GM18505 (cell line): Measurements from ENCODE around the gene SYTL4.

Source experiments
- ATAC-seq: cut with Tn5 transposase; IDR thresholded peaks from one replicate; pipeline ENCODE4 v1.9.1; 2021; ENCODE audit not compliant: unreplicated experiment
- POLR2A ChIP-seq: IDR thresholded peaks from 4 replicates; pipeline ENCODE4 v1.6.1; 2011; ENCODE audit warnings: borderline replicate concordance; ENCODE audit not compliant: insufficient read depth, insufficient read length; ENCODE audit errors: extremely low read depth

The SYTL4 gene

GRCh38 chrX:100648458-100649417, 83.2 kb downstream of the SYTL4 start:
- ATAC-seq, result no peak
- no peak for TF ChIP-seq POLR2A

- ATAC-seq, result no peak
- no peak for TF ChIP-seq POLR2A
Observed at GRCh38 chrX:100647739-100648138, 84.2 kb downstream of the SYTL4 start.

GRCh38 chrX:100647095-100647494, 84.8 kb downstream of the SYTL4 start:
- no peak for ATAC-seq

GRCh38 chrX:100645106-100645505, 86.8 kb downstream of the SYTL4 start:
- ATAC-seq, result no peak
- no peak for TF ChIP-seq POLR2A

More at GRCh38 chrX:100647095-100647494, 84.8 kb downstream of the SYTL4 start:
- TF ChIP-seq POLR2A, result no peak

GRCh38 chrX:100643956-100644860, 87.7 kb downstream of the SYTL4 start, which contains the start of gene SRPX2:
TSS of gene SRPX2 (plus strand) at chrX:100644199. CDS start at chrX:100646323, 2,124 bp downstream.
- no peak for ATAC-seq

GRCh38 chrX:100643212-100643611, 88.7 kb downstream of the SYTL4 start:
- no peak for TF ChIP-seq POLR2A
- ATAC-seq, result no peak

More at GRCh38 chrX:100643956-100644860, 87.7 kb downstream of the SYTL4 start, which contains the start of gene SRPX2:
- TF ChIP-seq POLR2A, result no peak

- ATAC-seq, result no peak
- no peak for TF ChIP-seq POLR2A
Observed at GRCh38 chrX:100642290-100642689, 89.6 kb downstream of the SYTL4 start.

- peak; percentile 95 for ATAC-seq
Observed at GRCh38 chrX:100636321-100636991, 95.5 kb downstream of the SYTL4 start, which contains the start of gene TSPAN6. TSS of gene TSPAN6 (minus strand) at chrX:100636806. CDS start at chrX:100636694, 112 bp downstream.

GRCh38 chrX:100635989-100636320, 96.0 kb downstream of the SYTL4 start:
- ATAC-seq, result no peak
- no peak for TF ChIP-seq POLR2A

More at GRCh38 chrX:100636321-100636991, 95.5 kb downstream of the SYTL4 start, which contains the start of gene TSPAN6:
- no peak for TF ChIP-seq POLR2A

- no peak for TF ChIP-seq POLR2A
- ATAC-seq, result no peak
Observed at GRCh38 chrX:100635040-100635439, 96.9 kb downstream of the SYTL4 start.

- peak; percentile 93 for ATAC-seq
- no peak for TF ChIP-seq POLR2A
Observed at GRCh38 chrX:100625985-100626491, 105.9 kb downstream of the SYTL4 start.
